H1 (cell line): ENCODE results near the gene SETDB2. TPM values are rescaled to one million over a fixed set of nuclear protein-coding genes. Genes with fewer than 3 reads are reported as not detected.

Source experiments
- CTCF ChIA-PET: fragments of 300-600 bp; sonication (Branson Sonifier 250); formaldehyde crosslinking; loops from one replicate; lab custom pipeline; 2021; ENCODE audit not compliant: partially characterized antibody; lab: Charles Lee
- POLR2A ChIA-PET: fragments of 300-600 bp; sonication (Branson Sonifier 250); formaldehyde crosslinking; loops from one replicate; lab custom pipeline; 2021; ENCODE audit warnings: inconsistent platforms; ENCODE audit not compliant: partially characterized antibody; lab: Charles Lee
- DNase-seq, 2 experiments: peaks; one replicate each; pipeline versions ENCODE4 v3.0.0 to v3.0.0-alpha.2; 2010 to 2022; ENCODE audit warnings: low spot score in 2 of 2, low read depth in 1 of 2, mixed read lengths in 1 of 2
- FAIRE-seq: peaks from 2 replicates; lab custom pipeline; 2011; peaks lifted over from hg19 to GRCh38; lab: Jason Lieb, UNC
- H2AFZ ChIP-seq: 2 replicates; pipeline ENCODE4 v1.8.1; 2012; ENCODE audit warnings: low read length, inconsistent platforms
- H2AK5ac ChIP-seq: 2 replicates; pipeline ENCODE4 v1.6.1; 2013; ENCODE audit warnings: low read depth, low read length
- H2BK120ac ChIP-seq: replicated peaks from 2 replicates; pipeline ENCODE3; 2013; ENCODE audit warnings: low read depth, low read length, inconsistent platforms
- H2BK12ac ChIP-seq: 2 replicates; pipeline ENCODE4 v1.6.1; 2013; ENCODE audit warnings: low read depth, low read length
- H2BK15ac ChIP-seq: 2 replicates; pipeline ENCODE4 v1.6.1; 2013; ENCODE audit warnings: low read length
- H2BK20ac ChIP-seq: 2 replicates; pipeline ENCODE4 v1.6.1; 2013; ENCODE audit warnings: low read length
- H2BK5ac ChIP-seq: 2 replicates; pipeline ENCODE4 v1.6.1; 2013; ENCODE audit warnings: low read depth, low read length
- H3K14ac ChIP-seq: 2 replicates; pipeline ENCODE4 v1.6.1; 2013; ENCODE audit warnings: inconsistent platforms; ENCODE audit not compliant: insufficient read length
- H3K18ac ChIP-seq: 2 replicates; pipeline ENCODE4 v1.6.1; 2013; ENCODE audit warnings: low read length; ENCODE audit errors: extremely low read depth
- H3K23ac ChIP-seq: 2 replicates; pipeline ENCODE4 v1.6.1; 2013; ENCODE audit warnings: inconsistent platforms; ENCODE audit not compliant: insufficient read length
- H3K23me2 ChIP-seq: 2 replicates; pipeline ENCODE4 v1.6.1; 2013; ENCODE audit warnings: low read depth, low read length
- H3K27ac ChIP-seq: 2 replicates; pipeline ENCODE4 v1.6.1; 2011; ENCODE audit warnings: low read depth, low read length, inconsistent platforms
- H3K27me3 ChIP-seq, 4 experiments: replicated peaks in 1 of 4; 1 replicate in 1 of 4; 2 replicates in 3 of 4; pipeline versions ENCODE4 v1.6.1 to v1.8.1; 2011 to 2013; ENCODE audit warnings: low read length in 3 of 4, mild to moderate bottlenecking in 3 of 4, inconsistent platforms in 2 of 4, mixed read lengths in 2 of 4, moderate library complexity in 1 of 4; ENCODE audit not compliant: control insufficient read depth in 3 of 4, insufficient read depth in 3 of 4; ENCODE audit errors: extremely low read depth in 1 of 4
- H3K36me3 ChIP-seq, 4 experiments: 2 replicates each; pipeline versions ENCODE4 v1.6.1 to v1.8.1; 2011 to 2013; ENCODE audit warnings: mild to moderate bottlenecking in 4 of 4, low read length in 3 of 4, moderate library complexity in 2 of 4, control low read depth in 1 of 4, inconsistent platforms in 1 of 4; ENCODE audit not compliant: insufficient read depth in 4 of 4, control insufficient read depth in 2 of 4
- H3K4ac ChIP-seq: replicated peaks from 2 replicates; pipeline ENCODE3; 2013; ENCODE audit warnings: low read length, low read depth, mixed read lengths, inconsistent platforms; ENCODE audit not compliant: insufficient read length
- H3K4me1 ChIP-seq, 4 experiments: replicated peaks in 1 of 4; 1 replicate in 1 of 4; 2 replicates in 3 of 4; pipeline versions ENCODE4 v1.6.1 to v1.8.1; 2011 to 2013; ENCODE audit warnings: low read length in 3 of 4, inconsistent platforms in 2 of 4, mixed read lengths in 1 of 4; ENCODE audit not compliant: insufficient read depth in 4 of 4, control insufficient read depth in 3 of 4
- H3K4me2 ChIP-seq, 2 experiments: 2 replicates each; pipeline versions ENCODE4 v1.6.1 to v1.8.1; 2011 to 2013; ENCODE audit warnings: low read depth in 2 of 2, low read length in 2 of 2, control low read depth in 1 of 2, inconsistent platforms in 1 of 2, mild to moderate bottlenecking in 1 of 2; ENCODE audit not compliant: insufficient read depth in 1 of 2
- H3K4me3 ChIP-seq, 4 experiments: fragments of 200-600, 300-600 bp in 1 of 4; sonication (generic), shearing (Covaris generic), sonication (Bioruptor Twin) in 1 of 4; 2 replicates each; pipeline versions ENCODE4 v1.5.1 to v1.8.1; 2011 to 2016; ENCODE audit warnings: low read length in 4 of 4, low read depth in 3 of 4, control low read depth in 2 of 4, inconsistent platforms in 2 of 4, mild to moderate bottlenecking in 2 of 4, mixed read lengths in 1 of 4, moderate library complexity in 1 of 4; ENCODE audit not compliant: insufficient read depth in 2 of 4; ENCODE audit errors: extremely low read depth in 1 of 4
- H3K56ac ChIP-seq: replicated peaks from 2 replicates; pipeline ENCODE3; 2013; ENCODE audit warnings: low read depth, mild to moderate bottlenecking, mixed read lengths, low read length, inconsistent platforms; ENCODE audit not compliant: insufficient read length
- H3K79me1 ChIP-seq: 2 replicates; pipeline ENCODE4 v1.6.1; 2013; ENCODE audit warnings: low read depth, low read length, control low read depth
- H3K79me2 ChIP-seq, 2 experiments: 2 replicates each; pipeline versions ENCODE4 v1.6.1 to v1.8.1; 2012 to 2013; ENCODE audit warnings: low read length in 2 of 2, mild to moderate bottlenecking in 2 of 2, inconsistent platforms in 1 of 2; ENCODE audit not compliant: insufficient read depth in 2 of 2, control insufficient read depth in 1 of 2
- H3K9ac ChIP-seq, 4 experiments: replicated peaks in 1 of 4; 1 replicate in 1 of 4; 2 replicates in 3 of 4; pipeline versions ENCODE4 v1.6.1 to v1.8.1; 2011 to 2013; ENCODE audit warnings: low read depth in 3 of 4, low read length in 3 of 4, control low read depth in 2 of 4, mild to moderate bottlenecking in 2 of 4, moderate library complexity in 2 of 4, inconsistent platforms in 1 of 4; ENCODE audit errors: extremely low read depth in 1 of 4
- H3K9me3 ChIP-seq, 2 experiments: 2 replicates each; pipeline versions ENCODE4 v1.6.1 to v1.8.1; 2012 to 2013; ENCODE audit warnings: mild to moderate bottlenecking in 2 of 2, moderate library complexity in 2 of 2, control low read depth in 1 of 2, inconsistent platforms in 1 of 2, low read depth in 1 of 2, low read length in 1 of 2, mixed read lengths in 1 of 2; ENCODE audit not compliant: insufficient read depth in 2 of 2
- H4K20me1 ChIP-seq, 2 experiments: replicated peaks in 1 of 2; 2 replicates each; pipeline versions ENCODE3 to v1.8.1; 2011 to 2013; ENCODE audit warnings: inconsistent platforms in 2 of 2, low read length in 2 of 2, mild to moderate bottlenecking in 1 of 2; ENCODE audit not compliant: insufficient read depth in 2 of 2, control insufficient read depth in 1 of 2
- H4K5ac ChIP-seq: 2 replicates; pipeline ENCODE4 v1.6.1; 2013; ENCODE audit warnings: low read length, low read depth, mixed read lengths, inconsistent platforms; ENCODE audit not compliant: insufficient read length
- H4K8ac ChIP-seq: 2 replicates; pipeline ENCODE4 v1.8.0; 2013; ENCODE audit warnings: mild to moderate bottlenecking, moderate library complexity, low read length, inconsistent platforms; ENCODE audit not compliant: insufficient read depth; ENCODE audit errors: extremely low read depth
- H4K91ac ChIP-seq: replicated peaks from 2 replicates; pipeline ENCODE3; 2013; ENCODE audit warnings: low read length, mixed read lengths, inconsistent platforms; ENCODE audit not compliant: insufficient read length
- BRCA1 ChIP-seq: IDR thresholded peaks from 2 replicates; pipeline ENCODE4 v1.6.1; 2012; ENCODE audit warnings: low read depth, low read length, improper control_type of control experiment
- NRF1 ChIP-seq: IDR thresholded peaks from 2 replicates; pipeline ENCODE4 v1.6.1; 2011; ENCODE audit warnings: mild to moderate bottlenecking, low read depth, low read length, improper control_type of control experiment
- WGBS, 2 experiments: shearing (Covaris generic) in 1 of 2; methylation state at CpG; one replicate each; pipeline versions ENCODE4 v1.1.6 to v1.1.7; 2013 to 2015; ENCODE audit warnings: low lambda C conversion rate in 2 of 2, mixed read lengths in 2 of 2, inconsistent platforms in 1 of 2, low coverage in 1 of 2, missing lambda C conversion rate in 1 of 2; ENCODE audit not compliant: insufficient replicate concordance in 2 of 2, insufficient coverage in 1 of 2, insufficient read length in 1 of 2; ENCODE audit errors: extremely low coverage in 1 of 2, missing lambda C conversion rate in 1 of 2; 5-methylcytosine and 5-hydroxymethylcytosine counted together
- polyA plus RNA-seq, 7 experiments: library from polyadenylated mRNA; depleted of rRNA in 3 of 7; stranded (reverse) in 5 of 7; unstranded in 2 of 7; fragments of >200 nt in 5 of 7; fragments of 200-250 nt in 2 of 7; gene quantifications; 1 replicate in 5 of 7; 2 replicates in 1 of 7; 4 replicates in 1 of 7; pipeline versions ENCODE4 v1.2.1 to v1.2.3, GENCODE V29; 2011 to 2013; ENCODE audit warnings: missing spikeins in 2 of 7, mixed read lengths in 2 of 7
- total RNA-seq: library from RNA; stranded (reverse); fragmentation: NEBNext Ultra II Directional; extraction: Animal tissue kit (Norgen Biotek cat#: 25700); gene quantifications from 2 replicates; pipeline ENCODE4 v1.2.1, GENCODE V29; 2021

SETDB2 gene
- total and polyA plus RNA-seq, 2 of the 8 experiments (the other 6 are each of a cell fraction or from before 2014, with no cell fraction given): 1.2 to 6.1 TPM

DNA sequence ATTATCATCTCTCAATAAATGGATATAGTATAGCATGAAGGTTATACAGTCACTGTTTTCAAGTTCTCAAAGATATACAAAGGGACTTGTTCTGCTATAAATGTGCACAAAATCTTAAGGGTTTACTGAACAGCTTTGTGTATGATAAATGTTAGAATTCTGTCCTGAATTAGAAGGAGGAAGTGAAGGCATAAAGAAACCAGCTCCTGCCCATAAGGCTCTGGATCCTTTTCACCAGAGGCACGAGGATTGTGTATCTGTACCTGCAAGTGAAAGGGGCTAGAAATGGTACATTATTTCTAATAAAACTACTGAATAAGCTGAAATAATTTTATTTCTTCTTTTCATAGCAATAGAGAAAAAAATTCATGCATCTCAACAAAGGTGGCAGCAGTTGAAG, 84.1 kb downstream of the SETDB2 start:
- DNase-seq (no peak), FAIRE-seq (no peak)
- H3K79me1 ChIP-seq: no peaks in the 10 kb centered on the region
- H2BK15ac ChIP-seq: no peak overlapping the region
- no peak overlapping the region for H4K8ac ChIP-seq
- no peak overlapping the region for H2BK20ac ChIP-seq
- no peak overlapping the region for H3K4me2 ChIP-seq
- no peak overlapping the region for H3K56ac ChIP-seq
- H3K4me3 ChIP-seq: no peak overlapping the region
- no peak overlapping the region for H2BK120ac ChIP-seq
- no peaks in the 10 kb centered on the region for H3K4me1 ChIP-seq
- H2AFZ ChIP-seq: no peak overlapping the region
- H3K79me2 ChIP-seq: no peaks in the 10 kb centered on the region
- H3K27ac ChIP-seq: no peak overlapping the region
- no peaks in the 10 kb centered on the region for H3K27me3 ChIP-seq
- H3K18ac ChIP-seq: no peak overlapping the region
- ChIA-PET POLR2A (no interaction called here), CTCF (interaction anchor here (0.9 to 1.0 kb wide), 2 partner anchors 8 to 21 kb away, joined by 3 read pairs; no protein-coding TSS in a partner anchor)
- no peaks in the 10 kb centered on the region for H3K23me2 ChIP-seq
- peaks cover 0 to 6% (median 1%) of the 10 kb centered on the region in 4 experiments; a peak in 2 of 8 replicates for H3K36me3 ChIP-seq
- H3K14ac ChIP-seq: no peak overlapping the region
- H2AK5ac ChIP-seq: no peak overlapping the region
- no peak overlapping the region for H3K4ac ChIP-seq
- H2BK5ac ChIP-seq: no peak overlapping the region
- no peak overlapping the region for H4K5ac ChIP-seq
- H3K23ac ChIP-seq: no peak overlapping the region
- H3K9ac ChIP-seq: no peak overlapping the region
- no peak overlapping the region for H4K91ac ChIP-seq
- TF ChIP-seq NRF1 (no peak), BRCA1 (no peak)
- H3K9me3 ChIP-seq: no peaks in the 10 kb centered on the region
- no peak overlapping the region for H2BK12ac ChIP-seq
- peaks cover 0 to 2% of the 10 kb centered on the region in 2 experiments for H4K20me1 ChIP-seq
- 90% methylated on average over 1 of the region's 1 CpG; no CpG with 5 or more reads in 1 of the 2 experiments for WGBS, 2 experiments
